ENCODE data around the gene ZSWIM4. TPM values are rescaled to one million over a fixed set of nuclear protein-coding genes. Genes with fewer than 3 reads are reported as not detected.
"Not testable (repeated sequence)": the region's sequence is repeated elsewhere in the genome, so short reads cannot be mapped to it uniquely, and the experiment has no call there.

The ZSWIM4 gene
- total and polyA plus RNA-seq, 7 experiments from 2014 or later, result 0.73 to 7.8 (median 5.5) TPM

- peaks cover 0 to 1% (median 0%) of the 10 kb centered on the region in 11 donors for H3K9me3 Mint-ChIP-seq
- peaks cover 19 to 52% (median 34%) of the 10 kb centered on the region in 7 donors for H3K4me1 Mint-ChIP-seq
- peaks cover 21 to 37% of the 10 kb centered on the region in 2 donors for H3K4me1 ChIP-seq (ENCODE audit: control insufficient read depth in 2 of 2, insufficient read depth in 2 of 2, low read length in 2 of 2)
Measured at GRCh38 chr19:13790354-13790753, 4.9 kb upstream of the ZSWIM4 start.

GRCh38 chr19:13793317-13793716 is 1.9 kb upstream of the ZSWIM4 start:
- H3K27me3 ChIP-seq (ENCODE audit: control insufficient read depth in 2 of 2, insufficient read depth in 2 of 2, low read length in 2 of 2); H3K36me3 Mint-ChIP-seq; H3K36me3 ChIP-seq (ENCODE audit: control insufficient read depth in 2 of 3, insufficient read depth in 3 of 3, low read length in 3 of 3); intact Hi-C loops (cut with micrococcal nuclease); H3K4me3 ChIP-seq (ENCODE audit: low read length); H3K9me3 Mint-ChIP-seq; H3K9me3 ChIP-seq (ENCODE audit: control insufficient read depth in 2 of 3, low read length in 3 of 3); ATAC-seq; H3K27ac ChIP-seq (ENCODE audit: low read depth, low read length); H3K27me3 Mint-ChIP-seq; DNase-seq: not testable (repeated sequence)
- H3K4me3 Mint-ChIP-seq, result peak overlapping the region in 5 of 10 donors; percentile 93 to 97 (median 95)
- peaks cover 29 to 55% (median 46%) of the 10 kb centered on the region in 7 donors for H3K4me1 Mint-ChIP-seq
- CTCF ChIA-PET, result interaction anchor here (0.6 kb wide), 1 partner anchor 902 kb away, joined by 3 read pairs; no protein-coding TSS in a partner anchor
- H3K4me1 ChIP-seq (ENCODE audit: control insufficient read depth in 2 of 2, insufficient read depth in 2 of 2, low read length in 2 of 2), result peaks cover 21 to 37% of the 10 kb centered on the region in 2 donors
- H3K27ac Mint-ChIP-seq, result peak overlapping the region in 3 of 9 donors; percentile 79 to 95 (median 89)
- POLR2A ChIA-PET, result interaction anchor here (0.9 to 1.3 kb wide), 2 partner anchors 8 to 9 kb away, joined by 4 to 9 read pairs; no protein-coding TSS in a partner anchor

More at GRCh38 chr19:13790354-13790753, 4.9 kb upstream of the ZSWIM4 start:
- no peaks in the 10 kb centered on the region for H3K9me3 ChIP-seq (ENCODE audit: control insufficient read depth in 2 of 3, low read length in 3 of 3)
- H3K36me3 Mint-ChIP-seq, result no peaks in the 10 kb centered on the region
- H3K4me3 Mint-ChIP-seq, result peak overlapping the region in 4 of 10 donors; percentile 26 to 59 (median 32)
- no peaks in the 10 kb centered on the region for H3K27me3 Mint-ChIP-seq
- ChIA-PET POLR2A (interaction anchor here (1.1 to 3.8 kb wide), 6 partner anchors 16 to 216 kb away, joined by 3 to 32 read pairs (median 4); partner anchors contain the start of genes C19orf53 and RFX1), CTCF (interaction anchor here (0.7 to 10.8 kb wide), 2 partner anchors 20 to 70 kb away, joined by 4 to 227 read pairs; no protein-coding TSS in a partner anchor)
- intact Hi-C loops (cut with micrococcal nuclease), result no loop called here
- no peaks in the 10 kb centered on the region for H3K36me3 ChIP-seq (ENCODE audit: control insufficient read depth in 2 of 3, insufficient read depth in 3 of 3, low read length in 3 of 3)
- peak; percentile 33 for ATAC-seq
- DNase-seq, result no peak
- H3K27ac ChIP-seq (ENCODE audit: low read depth, low read length), result no peak overlapping the region
- H3K27ac Mint-ChIP-seq, result peak overlapping the region; percentile 12 to 82 (median 63)
- no peaks in the 10 kb centered on the region for H3K27me3 ChIP-seq (ENCODE audit: control insufficient read depth in 2 of 2, insufficient read depth in 2 of 2, low read length in 2 of 2)
- no peak overlapping the region for H3K4me3 ChIP-seq (ENCODE audit: low read length)

- Histone ChIP-seq H3K9me3 (ENCODE audit: control insufficient read depth in 2 of 3, low read length in 3 of 3) (no peaks in the 10 kb centered on the region), H3K4me1 (ENCODE audit: control insufficient read depth in 2 of 2, insufficient read depth in 2 of 2, low read length in 2 of 2) (peaks cover 14 to 27% of the 10 kb centered on the region in 2 donors), H3K4me3 (ENCODE audit: low read length) (peak overlapping the region; percentile 84), H3K36me3 (ENCODE audit: control insufficient read depth in 2 of 3, insufficient read depth in 3 of 3, low read length in 3 of 3) (no peaks in the 10 kb centered on the region), H3K27ac (ENCODE audit: low read depth, low read length) (peak overlapping the region; percentile 56), H3K27me3 (ENCODE audit: control insufficient read depth in 2 of 2, insufficient read depth in 2 of 2, low read length in 2 of 2) (no peaks in the 10 kb centered on the region)
- peak in 2 of 9 donors; percentile 22 to 35 for DNase-seq
- no peak for ATAC-seq
- H3K4me1 Mint-ChIP-seq, result peaks cover 22 to 48% (median 38%) of the 10 kb centered on the region in 7 donors
- peak overlapping the region; percentile 89 to 97 (median 95) for H3K27ac Mint-ChIP-seq
- CTCF ChIA-PET, result interaction anchor here (0.8 to 1.8 kb wide), 3 partner anchors 9 to 68 kb away, joined by 3 to 4 read pairs (median 3); no protein-coding TSS in a partner anchor
- intact Hi-C loops (cut with micrococcal nuclease), result no loop called here
- POLR2A ChIA-PET, result interaction anchor here (1.0 to 2.3 kb wide), 5 partner anchors 8 to 212 kb away, joined by 3 to 17 read pairs (median 9); partner anchors contain the start of gene RFX1
- H3K9me3 Mint-ChIP-seq, result no peaks in the 10 kb centered on the region
- no peaks in the 10 kb centered on the region for H3K36me3 Mint-ChIP-seq
- peak overlapping the region; percentile 93 to 97 (median 94) for H3K4me3 Mint-ChIP-seq
- H3K27me3 Mint-ChIP-seq, result no peaks in the 10 kb centered on the region
Measured at GRCh38 chr19:13794398-13794756, 866 bp upstream of the ZSWIM4 start.

- Mint-ChIP-seq H3K9me3 (no peaks in the 10 kb centered on the region), H3K4me3 (peak overlapping the region; percentile 69 to 96 (median 91)), H3K4me1 (peaks cover 22 to 42% (median 31%) of the 10 kb centered on the region in 7 donors), H3K27me3 (no peaks in the 10 kb centered on the region), H3K27ac (peak overlapping the region; percentile 19 to 96 (median 79)), H3K36me3 (peaks cover 0 to 3% (median 0%) of the 10 kb centered on the region in 5 donors)
- intact Hi-C loops (cut with micrococcal nuclease), result loop anchor here (1.0 kb wide), 6 partner anchors 8 to 51 kb away; partner anchors contain the start of gene C19orf53 (in 2 of the 2)
- DNase-seq (no peak), ATAC-seq (peak; percentile 6)
- POLR2A ChIA-PET, result interaction anchor here (0.5 to 3.1 kb wide), 12 partner anchors 8 to 66 kb away, joined by 3 to 17 read pairs (median 6); partner anchors contain the start of gene C19orf53
- Histone ChIP-seq H3K4me3 (ENCODE audit: low read length) (peak overlapping the region; percentile 84), H3K27ac (ENCODE audit: low read depth, low read length) (peak overlapping the region; percentile 56), H3K4me1 (ENCODE audit: control insufficient read depth in 2 of 2, insufficient read depth in 2 of 2, low read length in 2 of 2) (peaks cover 14 to 17% of the 10 kb centered on the region in 2 donors), H3K27me3 (ENCODE audit: control insufficient read depth in 2 of 2, insufficient read depth in 2 of 2, low read length in 2 of 2) (no peaks in the 10 kb centered on the region), H3K36me3 (ENCODE audit: control insufficient read depth in 2 of 3, insufficient read depth in 3 of 3, low read length in 3 of 3) (no peaks in the 10 kb centered on the region), H3K9me3 (ENCODE audit: control insufficient read depth in 2 of 3, low read length in 3 of 3) (no peaks in the 10 kb centered on the region)
- CTCF ChIA-PET, result interaction anchor here (1.0 to 1.8 kb wide), 3 partner anchors 8 to 66 kb away, joined by 4 to 8 read pairs (median 6); no protein-coding TSS in a partner anchor
Measured at GRCh38 chr19:13795595-13796300, 505 bp downstream of the ZSWIM4 start.

GRCh38 chr19:13796301-13797057 is 1.2 kb downstream of the ZSWIM4 start:
- intact Hi-C loops (cut with micrococcal nuclease), result no loop called here
- peaks cover 0 to 4% (median 0%) of the 10 kb centered on the region in 5 donors for H3K36me3 Mint-ChIP-seq
- Histone ChIP-seq H3K36me3 (ENCODE audit: control insufficient read depth in 2 of 3, insufficient read depth in 3 of 3, low read length in 3 of 3) (no peaks in the 10 kb centered on the region), H3K27me3 (ENCODE audit: control insufficient read depth in 2 of 2, insufficient read depth in 2 of 2, low read length in 2 of 2) (no peaks in the 10 kb centered on the region), H3K27ac (ENCODE audit: low read depth, low read length) (peak overlapping the region; percentile 56), H3K4me3 (ENCODE audit: low read length) (peak overlapping the region; percentile 84), H3K4me1 (ENCODE audit: control insufficient read depth in 2 of 2, insufficient read depth in 2 of 2, low read length in 2 of 2) (peaks cover 14 to 17% of the 10 kb centered on the region in 2 donors), H3K9me3 (ENCODE audit: control insufficient read depth in 2 of 3, low read length in 3 of 3) (no peaks in the 10 kb centered on the region)
- H3K4me3 Mint-ChIP-seq, result peak overlapping the region; percentile 69 to 96 (median 88)
- ATAC-seq (no peak), DNase-seq (no peak)
- H3K27me3 Mint-ChIP-seq, result no peaks in the 10 kb centered on the region
- peaks cover 22 to 45% (median 31%) of the 10 kb centered on the region in 7 donors for H3K4me1 Mint-ChIP-seq
- ChIA-PET POLR2A (interaction anchor here (1.1 to 3.1 kb wide), 9 partner anchors 7 to 65 kb away, joined by 3 to 17 read pairs (median 6); partner anchors contain the start of gene C19orf53), CTCF (interaction anchor here (0.6 to 1.2 kb wide), 3 partner anchors 9 to 739 kb away, joined by 5 to 6 read pairs (median 5); no protein-coding TSS in a partner anchor)
- H3K9me3 Mint-ChIP-seq, result no peaks in the 10 kb centered on the region
- H3K27ac Mint-ChIP-seq, result peak overlapping the region; percentile 19 to 96 (median 79)

GRCh38 chr19:13797058-13797440 is 1.8 kb downstream of the ZSWIM4 start:
- Mint-ChIP-seq H3K4me1 (peaks cover 22 to 45% (median 31%) of the 10 kb centered on the region in 7 donors), H3K4me3 (peak overlapping the region; percentile 10 to 96 (median 80)), H3K27ac (peak overlapping the region in 4 of 9 donors; percentile 75 to 96 (median 90)), H3K9me3 (no peaks in the 10 kb centered on the region), H3K36me3 (peaks cover 0 to 4% (median 0%) of the 10 kb centered on the region in 5 donors), H3K27me3 (no peaks in the 10 kb centered on the region)
- ChIA-PET POLR2A (interaction anchor here (1.1 to 3.1 kb wide), 8 partner anchors 8 to 65 kb away, joined by 3 to 12 read pairs (median 5); partner anchors contain the start of gene C19orf53), CTCF (interaction anchor here (0.6 to 1.2 kb wide), 3 partner anchors 9 to 739 kb away, joined by 5 to 6 read pairs (median 5); no protein-coding TSS in a partner anchor)
- Histone ChIP-seq H3K4me1 (ENCODE audit: control insufficient read depth in 2 of 2, insufficient read depth in 2 of 2, low read length in 2 of 2) (peaks cover 14 to 17% of the 10 kb centered on the region in 2 donors), H3K27ac (ENCODE audit: low read depth, low read length) (no peak overlapping the region), H3K36me3 (ENCODE audit: control insufficient read depth in 2 of 3, insufficient read depth in 3 of 3, low read length in 3 of 3) (no peaks in the 10 kb centered on the region), H3K27me3 (ENCODE audit: control insufficient read depth in 2 of 2, insufficient read depth in 2 of 2, low read length in 2 of 2) (no peaks in the 10 kb centered on the region), H3K9me3 (ENCODE audit: control insufficient read depth in 2 of 3, low read length in 3 of 3) (no peaks in the 10 kb centered on the region), H3K4me3 (ENCODE audit: low read length) (no peak overlapping the region)
- intact Hi-C loops (cut with micrococcal nuclease), result no loop called here
- no peak for ATAC-seq
- DNase-seq, result no peak

All from naive thymus-derived CD4-positive, alpha-beta T cell (primary cell).